GM18502 (cell line): ENCODE data around the gene GPRIN1.

Experiments
- ATAC-seq: cut with Tn5 transposase; IDR thresholded peaks from one replicate; pipeline ENCODE4 v1.9.1; 2021; ENCODE audit warnings: mild to moderate bottlenecking; ENCODE audit not compliant: unreplicated experiment, poor library complexity

GPRIN1 gene

DNA sequence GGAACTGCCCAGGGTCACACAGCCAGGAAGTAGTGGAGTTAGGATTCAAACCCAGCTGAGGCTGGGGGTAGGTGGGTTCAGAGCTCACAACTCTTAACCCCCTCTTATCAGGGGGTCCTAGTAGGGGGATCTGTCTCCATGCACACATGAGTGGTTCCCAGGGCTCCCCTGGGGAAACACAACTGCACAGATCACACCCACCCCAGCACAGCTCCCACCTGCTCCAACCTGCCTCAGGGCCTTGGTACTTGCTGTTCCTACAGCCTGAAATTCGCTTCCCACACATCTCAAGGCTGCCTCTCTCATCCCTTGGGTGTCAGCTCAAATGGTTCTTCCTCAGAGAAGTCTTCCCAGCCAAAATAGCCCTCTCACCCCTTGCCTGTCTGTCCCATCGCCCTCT lies 15.6 kb upstream of the GPRIN1 start:
- ATAC-seq, result no peak

DNA sequence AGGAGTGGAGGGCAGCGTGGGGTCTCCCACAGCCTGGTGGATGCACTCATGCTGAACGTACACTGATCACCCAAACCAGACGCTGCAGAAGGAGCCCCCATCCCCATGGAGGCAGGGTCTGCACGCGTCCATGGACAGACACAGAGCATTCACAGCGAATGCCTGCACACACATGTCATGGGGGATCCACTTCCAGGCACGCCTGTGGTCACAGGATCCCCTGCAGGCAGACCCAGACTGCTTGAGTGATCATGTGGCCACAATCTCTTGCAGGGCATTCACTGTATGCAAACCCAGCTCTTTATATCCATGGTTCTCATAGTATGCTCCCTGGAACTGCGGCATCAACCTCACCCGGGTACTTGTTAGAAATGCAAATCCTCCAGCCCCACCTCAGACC lies 15.0 kb upstream of the GPRIN1 start:
- no peak for ATAC-seq

DNA sequence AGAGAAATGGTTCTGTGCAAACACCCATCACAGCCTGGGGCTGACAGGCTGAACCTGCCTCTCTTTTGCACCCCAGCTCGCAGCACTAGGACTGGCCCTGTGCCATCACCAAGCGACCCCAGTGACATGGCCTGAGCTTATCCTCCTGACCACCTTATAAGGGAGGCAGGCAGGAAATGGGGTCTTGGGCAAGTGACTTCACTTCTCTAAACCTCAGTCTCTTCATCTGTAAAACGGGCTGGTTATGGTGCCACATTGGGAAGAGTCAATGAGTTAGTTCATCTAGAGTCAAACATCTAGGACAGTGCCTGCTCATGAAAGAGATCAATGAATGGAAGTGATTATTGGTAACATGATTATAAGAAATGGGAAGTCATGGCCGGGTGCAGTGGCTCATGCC lies 14.2 kb upstream of the GPRIN1 start:
- ATAC-seq, result no peak

DNA sequence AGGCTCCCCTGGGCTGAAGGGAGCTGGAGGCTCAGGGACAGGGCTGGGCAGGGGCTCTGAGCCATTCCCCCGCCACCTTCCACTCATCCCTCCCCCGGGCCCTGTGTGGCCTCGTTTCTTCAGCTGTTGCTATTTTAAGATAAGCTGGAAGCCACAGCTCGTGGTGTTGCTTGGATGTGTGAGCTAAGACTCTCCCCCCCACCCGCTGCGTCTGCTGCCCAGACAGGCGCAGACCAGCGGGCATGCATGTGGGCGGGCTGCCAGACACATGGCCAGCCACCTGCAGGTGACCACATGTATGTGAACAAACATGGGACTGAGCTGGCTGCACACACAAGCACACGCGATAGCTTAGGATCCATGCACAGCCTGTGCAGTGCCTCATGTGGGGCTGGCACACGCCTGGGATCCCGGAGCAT lies 11.7 kb upstream of the GPRIN1 start:
- no peak for ATAC-seq

DNA sequence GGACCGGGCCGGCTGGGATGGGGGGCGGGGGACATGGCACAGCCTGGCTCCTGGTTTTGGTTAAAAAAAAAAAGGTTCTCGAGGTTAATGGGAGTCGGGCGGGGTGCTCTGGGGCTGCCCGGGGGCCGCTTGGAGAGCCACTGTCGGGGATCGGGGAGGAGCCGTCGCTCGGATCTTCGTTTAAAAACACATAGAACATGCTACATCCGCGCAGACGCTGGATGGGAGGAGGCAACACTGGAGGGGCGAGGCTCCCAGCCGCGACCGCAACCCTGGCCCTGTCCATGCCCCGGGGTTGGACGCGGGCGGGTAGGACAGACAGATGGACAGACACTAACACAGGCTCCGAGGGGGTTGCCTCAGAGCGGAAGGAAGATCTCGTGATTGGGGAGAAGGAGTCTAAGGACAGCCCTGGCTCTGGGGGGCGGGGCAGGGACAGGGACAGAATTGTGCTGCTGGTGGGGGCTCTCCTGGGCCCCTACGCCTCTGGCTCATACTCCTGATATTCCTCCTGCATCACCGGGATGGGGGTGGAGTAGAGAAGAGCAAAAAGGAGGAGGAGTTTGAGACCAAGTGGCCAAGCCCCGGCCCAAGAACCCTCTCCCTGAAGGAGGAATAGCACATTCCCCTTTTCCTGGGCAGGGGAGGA lies 10.5 kb upstream of the GPRIN1 start:
- no peak for ATAC-seq

DNA sequence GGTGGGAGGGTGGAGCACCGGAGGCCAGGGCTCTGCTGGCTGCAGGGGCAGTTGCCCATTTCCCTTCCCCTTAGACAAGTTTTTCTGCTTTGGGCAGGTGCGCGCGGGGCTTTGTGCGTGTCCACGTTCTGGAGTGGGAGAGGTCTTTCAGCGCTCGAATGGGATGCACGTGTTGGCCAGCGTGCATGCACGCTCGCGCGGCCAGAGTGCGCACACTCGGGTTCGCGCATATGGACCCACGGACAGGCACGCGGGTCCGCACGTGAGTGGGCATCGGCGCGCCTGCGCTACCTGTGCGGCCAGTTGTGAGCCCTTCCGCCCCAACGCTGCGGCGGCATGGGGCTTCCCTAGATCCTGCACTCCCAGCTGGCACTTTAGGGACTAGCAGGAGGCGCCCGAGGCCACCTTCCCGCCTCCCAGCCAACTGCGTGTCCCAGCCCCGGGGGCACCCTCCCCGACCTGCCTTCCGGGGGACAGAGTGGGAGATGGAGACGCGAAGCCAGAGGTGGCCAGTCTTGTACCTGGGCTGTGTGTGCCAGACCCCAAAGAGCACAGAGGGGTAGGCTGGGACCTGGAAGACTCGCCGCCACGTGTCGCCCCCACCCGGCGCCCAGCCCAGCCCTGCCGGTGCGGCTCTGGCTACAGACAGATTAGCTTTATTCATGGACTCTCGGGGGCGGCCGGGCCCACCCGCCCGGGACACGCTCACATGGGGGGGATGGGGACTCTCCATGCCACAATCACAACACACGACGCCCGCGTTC lies 9.8 kb upstream of the GPRIN1 start:
- no peak for ATAC-seq

DNA sequence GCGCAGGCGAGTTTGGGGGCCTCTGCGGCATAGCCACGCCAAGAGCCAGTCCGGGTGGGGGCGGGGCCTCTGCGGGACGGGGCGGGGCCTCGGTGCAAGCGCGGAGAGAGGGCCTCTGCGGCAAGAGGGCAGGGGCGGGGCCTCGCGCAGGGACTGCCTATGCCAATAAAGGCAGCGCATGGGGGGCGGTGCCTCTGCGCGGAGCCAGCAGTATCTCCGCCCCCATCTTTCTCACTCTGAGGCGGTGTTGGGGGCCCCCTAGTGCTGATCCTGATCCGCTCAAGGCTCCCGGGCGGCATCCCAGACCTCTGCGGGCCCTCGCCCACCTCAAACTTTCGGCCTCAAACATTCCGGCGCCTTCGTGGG lies 9.2 kb upstream of the GPRIN1 start:
- ATAC-seq, result peak; percentile 82

DNA sequence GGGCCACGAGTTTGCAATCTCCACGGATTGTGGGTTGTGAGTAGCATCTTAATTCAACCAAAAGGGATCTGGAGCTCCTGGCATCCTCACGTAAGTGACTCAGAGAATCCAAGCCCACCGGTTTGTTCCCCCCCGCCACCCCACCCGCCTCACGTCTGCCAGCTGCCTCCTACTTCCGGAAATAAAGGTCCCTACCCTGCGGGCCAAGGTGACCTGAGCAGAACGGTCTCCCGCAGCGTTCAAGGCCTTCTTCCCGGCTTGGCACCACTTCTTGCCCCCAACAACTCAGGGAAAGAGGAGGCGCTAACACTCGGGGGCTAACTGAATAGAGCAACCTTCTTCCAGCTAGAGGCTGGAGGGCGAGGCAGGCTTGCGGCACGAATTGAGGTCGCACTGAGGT lies 8.8 kb upstream of the GPRIN1 start:
- ATAC-seq, result no peak

DNA sequence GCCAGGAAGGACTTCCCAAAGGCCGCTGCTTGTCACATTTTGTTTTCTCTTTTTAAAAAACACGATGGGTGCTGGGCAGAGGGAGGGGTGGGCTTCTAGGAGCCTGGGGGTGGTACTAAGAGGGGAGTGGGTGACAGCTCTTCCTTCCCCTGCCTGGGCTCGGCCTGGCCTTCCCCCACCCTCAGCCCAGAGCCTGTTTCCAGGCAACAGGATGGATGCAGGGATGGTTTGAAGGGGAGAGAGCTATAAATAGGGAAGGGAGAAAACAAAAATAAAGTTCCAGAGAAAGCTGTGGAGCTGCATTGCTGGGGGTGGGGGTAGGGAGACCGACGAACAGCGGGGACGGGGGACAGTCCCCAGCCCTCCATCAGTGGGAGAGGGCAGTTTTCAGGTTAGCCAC lies 6.6 kb upstream of the GPRIN1 start:
- ATAC-seq, result no peak

DNA sequence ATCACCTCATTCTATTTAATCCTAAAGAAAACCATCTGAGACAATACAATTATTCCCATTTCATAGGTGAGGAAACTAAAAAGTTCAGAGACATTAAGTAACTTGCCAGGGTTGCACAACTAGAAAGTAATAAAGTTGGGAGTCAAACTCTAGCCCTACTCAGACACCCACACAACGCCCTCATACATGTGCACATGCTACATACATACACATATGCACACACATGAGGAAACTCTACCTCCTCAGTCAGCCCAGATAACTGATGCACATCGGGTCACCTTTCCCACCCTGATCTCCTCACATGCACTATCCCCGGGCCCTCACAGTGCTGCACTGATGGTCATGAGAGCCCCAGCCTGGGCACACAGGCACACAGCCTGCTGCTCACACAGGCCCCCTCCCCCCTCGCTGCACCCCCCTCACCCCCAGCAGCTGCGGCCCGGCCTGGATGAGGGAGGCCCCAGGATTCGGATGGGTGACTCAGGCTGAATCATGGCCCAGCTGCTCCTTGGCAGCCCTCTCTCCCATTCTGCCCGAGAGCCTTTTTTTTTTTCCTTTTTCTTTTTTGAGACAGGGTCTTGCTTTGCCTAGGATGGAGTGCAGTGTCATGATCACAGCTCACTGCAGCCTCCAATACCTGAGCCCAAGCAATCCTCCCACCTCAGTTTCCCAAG lies 5.0 kb upstream of the GPRIN1 start:
- no peak for ATAC-seq

DNA sequence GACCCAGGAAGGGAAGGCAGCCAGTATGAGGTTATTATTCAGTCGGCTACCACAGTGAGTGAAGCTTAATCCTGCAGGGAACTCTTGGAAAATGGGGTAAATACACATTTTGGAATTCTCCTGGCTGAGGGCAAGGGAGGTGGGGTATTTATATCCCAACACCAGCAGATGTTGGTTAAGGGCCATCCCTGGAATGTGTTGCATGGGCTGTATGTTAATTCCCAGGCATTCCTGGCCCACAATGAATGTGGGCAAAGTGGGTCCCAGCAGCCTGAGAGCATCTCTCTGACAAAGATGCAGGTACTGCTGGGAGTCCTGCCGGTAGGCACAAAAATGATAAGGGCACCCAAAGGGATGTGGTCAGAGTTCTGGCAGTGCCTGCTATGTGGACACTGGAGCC lies 2.9 kb upstream of the GPRIN1 start:
- no peak for ATAC-seq

DNA sequence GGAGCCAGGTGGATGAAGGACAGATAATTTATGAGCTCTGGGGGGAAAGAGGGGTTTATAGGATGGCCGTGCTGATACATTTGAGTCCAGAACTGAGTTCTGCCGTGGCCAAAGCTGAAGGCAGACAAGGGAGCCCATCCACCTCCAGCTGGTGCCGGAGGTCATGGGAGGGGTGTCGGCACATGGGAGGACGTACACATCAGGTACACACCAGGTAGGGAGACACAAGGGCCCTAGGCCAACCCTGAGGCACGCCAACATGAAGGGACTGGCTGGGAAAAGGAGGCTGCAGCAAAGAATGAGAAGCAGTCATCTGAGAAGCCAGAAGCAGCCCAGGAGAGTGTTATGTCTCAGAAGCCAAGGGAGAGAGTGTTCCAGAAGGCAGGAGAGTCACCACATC lies 2.1 kb upstream of the GPRIN1 start:
- no peak for ATAC-seq

DNA sequence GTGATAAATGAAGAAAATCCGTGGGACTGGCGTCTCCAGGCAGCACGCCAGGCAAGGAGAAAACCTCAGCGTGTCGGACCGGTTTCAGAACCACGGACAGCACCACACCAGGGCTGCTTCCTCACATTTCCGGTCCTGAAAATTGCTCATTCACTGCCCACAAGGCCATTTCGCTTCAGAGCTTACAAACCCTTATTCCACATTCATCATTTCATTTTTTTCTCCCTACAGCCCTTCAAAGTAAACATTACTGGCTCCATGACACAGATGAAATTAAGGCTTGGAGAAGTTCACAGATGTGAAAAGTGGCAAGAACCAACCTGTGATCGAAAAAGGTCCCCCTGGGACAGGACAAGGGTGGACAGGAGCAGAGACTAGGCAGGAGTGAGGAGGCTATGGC lies 1.5 kb upstream of the GPRIN1 start:
- no peak for ATAC-seq

DNA sequence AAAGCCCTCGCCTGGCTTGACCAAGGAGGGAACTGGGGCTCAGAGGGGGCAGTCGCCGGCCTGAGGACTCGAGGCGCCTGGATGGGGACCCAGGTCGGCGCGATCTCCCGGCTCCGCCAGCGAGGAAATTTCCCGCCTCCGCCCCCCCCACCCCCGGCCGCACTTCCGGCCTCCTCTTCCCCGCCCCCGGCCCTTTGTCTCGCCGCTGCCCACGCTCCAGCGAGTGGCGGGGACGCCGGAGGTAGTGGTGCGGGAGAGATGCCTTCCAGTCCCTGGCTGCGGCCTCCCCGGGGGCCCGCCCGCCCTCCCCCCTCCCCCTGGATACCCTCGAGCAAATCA lies 448 bp upstream of the GPRIN1 start:
- peak; percentile 1 for ATAC-seq

DNA sequence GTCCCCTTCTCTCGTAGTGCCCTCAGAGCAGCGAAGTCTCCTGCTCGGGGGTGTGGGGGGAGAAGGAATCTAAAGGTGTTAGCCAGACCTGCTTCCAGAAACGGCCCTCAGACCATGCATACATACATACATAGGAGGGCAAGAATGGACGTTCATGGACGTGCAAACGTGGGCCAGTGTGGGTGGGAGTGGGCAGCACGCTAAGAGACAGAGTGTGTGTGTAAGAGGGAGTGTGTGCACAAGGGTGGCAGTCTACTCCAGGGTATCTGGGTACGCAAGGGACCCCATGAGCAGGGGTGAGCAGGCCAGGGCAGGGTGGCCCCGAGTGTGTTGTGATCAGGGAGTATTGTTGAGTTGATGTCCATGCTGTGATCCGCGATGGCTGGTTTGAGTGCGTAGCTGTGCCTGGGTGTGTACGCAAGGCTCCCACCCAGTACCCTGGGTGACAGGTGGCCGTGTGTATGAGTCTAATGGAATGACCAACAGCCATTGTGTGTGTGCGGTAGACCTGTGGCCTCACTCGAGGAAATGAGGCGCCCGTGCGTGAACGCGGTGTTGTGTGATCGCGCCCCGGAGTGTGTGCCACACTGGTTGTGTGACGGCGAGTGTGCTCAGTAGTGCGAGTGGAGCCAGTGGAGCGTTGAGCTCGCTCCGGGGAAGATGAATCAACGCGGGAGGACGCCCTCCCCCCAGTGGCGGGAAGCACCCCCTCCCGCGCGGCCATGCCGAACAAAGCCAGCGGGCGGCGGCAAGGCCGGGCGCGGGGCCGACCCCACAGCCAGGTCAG lies 826 bp downstream of the GPRIN1 start:
- peak; percentile 30 for ATAC-seq

DNA sequence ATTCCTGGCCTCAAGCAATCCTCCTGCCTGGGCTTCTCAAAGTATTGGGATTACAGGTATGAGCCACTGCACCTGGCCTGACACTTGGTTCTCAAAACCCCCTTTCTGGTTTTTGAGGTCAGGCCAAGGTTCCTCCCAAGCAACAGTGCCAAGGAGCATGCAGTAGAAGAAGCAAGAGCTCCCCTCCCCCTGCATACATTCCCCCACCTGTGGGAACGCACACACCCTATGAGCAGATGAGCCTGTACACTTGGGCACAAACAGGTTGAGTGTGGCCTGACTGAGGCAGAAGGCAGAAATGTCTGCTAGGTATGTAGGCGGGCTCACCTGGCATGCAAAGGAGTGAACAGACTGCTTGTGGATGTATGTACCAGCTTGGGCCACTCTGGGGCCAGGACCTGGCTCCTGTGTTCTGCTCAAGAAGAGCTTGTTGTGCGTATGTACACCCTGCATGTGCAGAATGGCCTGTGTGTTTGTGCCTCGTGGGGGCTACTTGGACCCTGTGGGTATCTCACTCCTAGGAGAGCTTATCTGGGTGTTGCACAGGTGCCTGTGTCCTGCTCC lies 1.7 kb downstream of the GPRIN1 start:
- ATAC-seq, result no peak

DNA sequence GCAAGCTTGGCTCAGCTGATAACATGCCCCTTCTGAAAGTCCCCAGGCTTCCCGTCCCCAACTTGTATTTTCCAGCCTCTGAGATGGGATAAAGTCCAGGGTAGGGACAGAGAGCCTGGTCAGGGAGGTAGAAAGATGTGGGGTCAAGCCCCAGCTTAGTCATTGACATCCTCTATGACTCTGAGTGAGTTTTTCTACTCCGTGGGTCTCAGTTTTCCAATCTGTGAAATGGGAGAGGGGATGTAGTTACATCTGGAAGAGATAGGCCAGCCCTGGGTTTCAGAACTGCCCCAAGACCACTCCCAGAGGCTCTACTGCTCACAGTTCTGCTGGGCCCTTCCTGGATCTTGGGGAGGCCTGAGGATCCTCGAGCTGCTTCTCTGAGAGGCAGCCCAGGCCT lies 3.1 kb downstream of the GPRIN1 start:
- ATAC-seq, result no peak

DNA sequence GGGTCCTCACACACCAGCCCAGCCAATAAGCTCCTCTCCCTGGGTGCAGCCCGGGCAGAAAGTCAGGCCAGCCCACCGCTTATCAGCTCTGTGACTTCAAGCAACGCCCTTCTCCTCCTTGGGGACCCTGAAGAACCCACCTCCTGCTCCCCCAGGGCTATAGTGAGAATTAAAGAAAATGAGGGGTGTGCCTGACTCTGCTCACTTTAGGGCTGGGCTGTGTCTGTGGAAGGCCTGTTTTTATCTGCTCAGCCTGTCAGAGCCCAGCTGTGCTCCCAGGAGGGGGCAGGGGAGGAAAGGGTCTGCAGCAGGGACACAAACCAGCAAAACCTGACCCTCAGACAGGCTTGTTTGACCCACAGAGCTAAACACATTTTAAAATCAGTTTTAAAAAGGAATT lies 3.9 kb downstream of the GPRIN1 start:
- no peak for ATAC-seq

DNA sequence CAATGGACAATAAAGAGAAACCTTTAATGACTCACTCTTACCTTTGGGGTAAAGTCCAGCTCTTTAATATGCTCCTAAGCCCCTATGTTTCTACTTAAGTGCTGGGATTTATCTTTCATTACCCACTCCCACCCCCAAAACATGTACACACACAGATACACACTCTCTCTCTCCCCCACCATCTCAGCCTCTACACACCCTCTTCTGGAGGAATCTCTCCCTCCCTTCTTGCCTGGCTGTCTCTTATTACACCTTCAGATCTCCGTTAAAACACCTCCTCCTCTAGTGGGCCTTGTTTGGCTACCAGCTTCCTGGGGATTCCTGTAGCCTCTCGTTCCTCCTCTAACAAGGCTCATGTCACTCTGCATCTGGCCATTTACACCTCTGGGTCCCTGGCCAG lies 6.9 kb downstream of the GPRIN1 start:
- no peak for ATAC-seq

DNA sequence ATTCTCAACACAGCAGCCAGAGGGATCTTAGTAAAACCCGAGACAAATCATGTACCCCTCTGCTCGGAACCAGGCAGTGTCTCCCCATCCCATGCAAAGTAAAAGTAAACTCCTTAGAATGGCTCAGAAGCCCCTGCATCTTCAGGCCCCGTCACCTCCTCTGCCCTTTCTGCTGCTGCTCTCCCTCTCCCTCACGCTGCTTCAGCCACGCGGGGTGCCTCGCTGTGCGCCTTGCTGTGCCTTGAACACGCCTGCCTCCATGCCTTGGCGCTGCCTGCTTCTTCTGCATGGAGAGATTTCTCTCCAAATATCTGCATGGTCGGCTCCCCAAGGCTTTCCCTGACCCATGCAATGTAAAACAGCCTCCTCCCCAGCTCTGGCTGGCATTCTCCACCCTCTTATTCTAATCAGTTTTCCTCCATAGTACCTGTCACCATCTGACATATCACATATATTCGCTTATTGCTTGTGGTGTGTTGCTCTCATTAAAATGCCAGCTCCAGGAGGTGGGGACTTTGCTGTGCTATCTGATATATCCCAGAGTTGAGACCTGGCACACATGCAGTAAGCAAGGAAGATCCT lies 8.0 kb downstream of the GPRIN1 start:
- ATAC-seq, result no peak
